Stimulated activated CD8-positive, alpha-beta memory T cell treated with anti-CD3 and anti-CD28 coated beads, Interleukin-4, amount 100 ng/mL, for 48 hours (primary cell): Measurements from ENCODE around the gene TBL1Y.
A peak's percentile ranks its signal among the peaks of the same experiment; 100 is the strongest.
"Not testable (repeated sequence)": the region's sequence is repeated elsewhere in the genome, so short reads cannot be mapped to it uniquely, and the experiment has no call there.

Experiments
- DNase-seq: peaks from one replicate; pipeline ENCODE4 v3.0.0-alpha.2; 2020

TBL1Y gene

GRCh38 chrY:6910372-6911252 lies at the start of gene TBL1Y:
Gene TBL1Y, plus strand, starts transcription at chrY:6910697. Its CDS starts 114,388 bp downstream, at chrY:7025085.
- peak; percentile 23 for DNase-seq

- DNase-seq, result no peak
Measured at GRCh38 chrY:6894496-6894895, 16.0 kb upstream of the TBL1Y start.

- DNase-seq, result no peak
Measured at GRCh38 chrY:6895236-6895635, 15.3 kb upstream of the TBL1Y start.

GRCh38 chrY:6902116-6902515 lies 8.4 kb upstream of the TBL1Y start:
- DNase-seq, result not testable (repeated sequence)

GRCh38 chrY:6907591-6907990 lies 2.9 kb upstream of the TBL1Y start:
- no peak for DNase-seq

GRCh38 chrY:6908021-6908420 lies 2.5 kb upstream of the TBL1Y start:
- not testable (repeated sequence) for DNase-seq

- DNase-seq, result no peak
Measured at GRCh38 chrY:6909118-6909521, 1.4 kb upstream of the TBL1Y start.

- no peak for DNase-seq
Measured at GRCh38 chrY:6909856-6910255, 641 bp upstream of the TBL1Y start.

- DNase-seq, result no peak
Measured at GRCh38 chrY:6911253-6911881, 870 bp downstream of the TBL1Y start, which contains the start of gene AMELY. Gene AMELY, minus strand, starts transcription at chrY:6911752. Its CDS starts 39,144 bp downstream, at chrY:6872608.

GRCh38 chrY:6913362-6913761 lies 2.9 kb downstream of the TBL1Y start:
- no peak for DNase-seq

GRCh38 chrY:6921061-6921460 lies 10.6 kb downstream of the TBL1Y start:
- DNase-seq, result no peak

- no peak for DNase-seq
Measured at GRCh38 chrY:6928265-6928664, 17.8 kb downstream of the TBL1Y start.

GRCh38 chrY:6929237-6929636 lies 18.7 kb downstream of the TBL1Y start:
- no peak for DNase-seq

GRCh38 chrY:6931779-6932396 lies 21.4 kb downstream of the TBL1Y start:
- no peak for DNase-seq

GRCh38 chrY:6935497-6935896 lies 25.0 kb downstream of the TBL1Y start:
- DNase-seq, result no peak

GRCh38 chrY:6947695-6948094 lies 37.2 kb downstream of the TBL1Y start:
- DNase-seq, result no peak

- no peak for DNase-seq
Measured at GRCh38 chrY:6948378-6948777, 37.9 kb downstream of the TBL1Y start.

GRCh38 chrY:6949947-6950346 lies 39.5 kb downstream of the TBL1Y start:
- no peak for DNase-seq

- DNase-seq, result peak; percentile 33
Measured at GRCh38 chrY:6964732-6965131, 54.2 kb downstream of the TBL1Y start.

GRCh38 chrY:6966521-6966920 lies 56.0 kb downstream of the TBL1Y start:
- no peak for DNase-seq

GRCh38 chrY:6967736-6968135 lies 57.2 kb downstream of the TBL1Y start:
- no peak for DNase-seq

GRCh38 chrY:6968191-6968590 lies 57.7 kb downstream of the TBL1Y start:
- no peak for DNase-seq

GRCh38 chrY:6972271-6972887 lies 61.9 kb downstream of the TBL1Y start:
- DNase-seq, result no peak
